A549 (cell line): Measurements from ENCODE around the gene C2orf68. TPM values are rescaled to one million over a fixed set of nuclear protein-coding genes. Genes with fewer than 3 reads are reported as not detected.
A peak's percentile ranks its signal among the peaks of the same experiment; 100 is the strongest.

Source experiments
- ATAC-seq, 2 experiments: fragments of 200-7000 bp in 1 of 2; fragments of >200 bp in 1 of 2; cut with Nextera tagmentation in 1 of 2; cut with Tn5 transposase in 1 of 2; 3 replicates each; pipeline versions ENCODE4 v1.8.0 to v1.9.1; 2018 to 2020; ENCODE audit warnings: mild to moderate bottlenecking in 1 of 2, moderate library complexity in 1 of 2
- CTCF ChIA-PET: fragments of 300-600 bp; sonication (Branson Sonifier 250); formaldehyde crosslinking; extraction: SDS; loops from one replicate; lab custom pipeline; 2021; ENCODE audit warnings: antibody characterized with exemption, inconsistent platforms; lab: Yijun Ruan, JAX
- POLR2A ChIA-PET: fragments of 350-600 bp; formaldehyde crosslinking; extraction: SDS; loops from one replicate; lab custom pipeline; 2021; ENCODE audit warnings: antibody characterized with exemption, inconsistent platforms; lab: Yijun Ruan, JAX
- DNase-seq, 2 experiments: peaks; one replicate each; pipeline versions ENCODE4 v3.0.0 to v3.0.0-alpha.2; 2011 to 2016; ENCODE audit warnings: low read depth in 1 of 2, low spot score in 1 of 2
- FAIRE-seq: peaks from 2 replicates; lab custom pipeline; 2011; peaks lifted over from hg19 to GRCh38; lab: Jason Lieb, UNC
- H3K27ac ChIP-seq, 2 experiments: fragments of >200 bp; sonication (Bioruptor Twin); formaldehyde crosslinking; 3 replicates each; pipeline ENCODE4 v1.5.1; 2016 to 2017
- H3K4me1 ChIP-seq: fragments of >200 bp; sonication (Bioruptor Twin); formaldehyde crosslinking; 3 replicates; pipeline ENCODE4 v1.6.1; 2016
- H3K4me2 ChIP-seq: fragments of >200 bp; sonication (Bioruptor Twin); formaldehyde crosslinking; 3 replicates; pipeline ENCODE4 v1.6.1; 2016
- H3K4me3 ChIP-seq: fragments of >200 bp; sonication (Bioruptor Twin); formaldehyde crosslinking; 3 replicates; pipeline ENCODE4 v1.5.1; 2016
- H3K9me3 ChIP-seq: fragments of >200 bp; sonication (Bioruptor Twin); formaldehyde crosslinking; 3 replicates; pipeline ENCODE4 v1.6.1; 2016
- CEBPB ChIP-seq, 2 experiments: fragments of >200 bp in 1 of 2; sonication (Bioruptor Twin) in 1 of 2; formaldehyde crosslinking in 1 of 2; IDR thresholded peaks; 2 replicates each; pipeline ENCODE4 v1.6.1; 2012 to 2016
- CHD2 ChIP-seq: fragments of 150-350 bp; IDR thresholded peaks from 2 replicates; pipeline ENCODE4 v1.6.1; 2014; ENCODE audit warnings: low read length; ENCODE audit not compliant: partially characterized antibody
- FOSL2 ChIP-seq, 2 experiments: fragments of 450-650 bp in 1 of 2; fragments of >200 bp in 1 of 2; sonication (Bioruptor Twin) in 1 of 2; formaldehyde crosslinking; IDR thresholded peaks; 2 replicates each; pipeline versions ENCODE4 v1.5.0 to v1.6.1; 2016 to 2020; ENCODE audit warnings: mild to moderate bottlenecking in 1 of 2, moderate library complexity in 1 of 2
- FOXS1 ChIP-seq: fragments of 250-450 bp; sonication (Bioruptor Pico); IDR thresholded peaks from 2 replicates; pipeline ENCODE4 v1.5.0; 2020; ENCODE audit warnings: mild to moderate bottlenecking, moderate library complexity
- GATA3 ChIP-seq: IDR thresholded peaks from 2 replicates; pipeline ENCODE4 v1.6.1; 2012; ENCODE audit warnings: borderline replicate concordance
- HEYL ChIP-seq: fragments of 250-450 bp; sonication (Bioruptor Pico); IDR thresholded peaks from 2 replicates; pipeline ENCODE4 v1.8.0; 2021; ENCODE audit warnings: mild to moderate bottlenecking, moderate library complexity
- HOXB13 ChIP-seq: fragments of 250-450 bp; sonication (Bioruptor Pico); IDR thresholded peaks from 2 replicates; pipeline ENCODE4 v1.5.0; 2020; ENCODE audit warnings: low read depth, mild to moderate bottlenecking, moderate library complexity
- KDM1A ChIP-seq: fragments of 200-600 bp; sonication (generic); IDR thresholded peaks from 2 replicates; pipeline ENCODE4 v1.6.1; 2016; ENCODE audit warnings: low read depth, mild to moderate bottlenecking
- KDM5A ChIP-seq: fragments of 200-600 bp; sonication (generic); IDR thresholded peaks from 2 replicates; pipeline ENCODE4 v1.6.1; 2016; ENCODE audit warnings: antibody characterized with exemption, mild to moderate bottlenecking
- MYC ChIP-seq: IDR thresholded peaks from 2 replicates; pipeline ENCODE4 v1.6.1; 2012; ENCODE audit warnings: mild to moderate bottlenecking, inconsistent platforms, low read length, improper control_type of control experiment, borderline replicate concordance
- NFE2L2 ChIP-seq: fragments of 150-350 bp; conservative IDR thresholded peaks from 2 replicates; pipeline ENCODE4 v1.6.1; 2014; ENCODE audit warnings: low read length
- NR3C1 ChIP-seq: fragments of >200 bp; sonication (Bioruptor Twin); formaldehyde crosslinking; IDR thresholded peaks from 3 replicates; pipeline ENCODE4 v1.6.1; 2017
- RARB ChIP-seq: fragments of 250-450 bp; sonication (Bioruptor Pico); IDR thresholded peaks from 2 replicates; pipeline ENCODE4 v1.8.0; 2021; ENCODE audit warnings: mild to moderate bottlenecking, moderate library complexity
- SREBF2 ChIP-seq: fragments of 450-650 bp; IDR thresholded peaks from 2 replicates; pipeline ENCODE4 v1.6.1; 2014; ENCODE audit warnings: mild to moderate bottlenecking, moderate library complexity
- ZC3H11A ChIP-seq: fragments of 450-650 bp; IDR thresholded peaks from 2 replicates; pipeline ENCODE4 v1.6.1; 2014; ENCODE audit warnings: antibody characterized with exemption, mild to moderate bottlenecking
- ZFP36 ChIP-seq: fragments of 450-650 bp; IDR thresholded peaks from 2 replicates; pipeline ENCODE4 v1.6.1; 2014; ENCODE audit warnings: borderline replicate concordance; ENCODE audit not compliant: partially characterized antibody
- WGBS: methylation state at CpG from one replicate; pipeline ENCODE4 v1.1.6; 2017; ENCODE audit errors: missing lambda C conversion rate; 5-methylcytosine and 5-hydroxymethylcytosine counted together
- polyA plus RNA-seq, 4 experiments: library from polyadenylated mRNA; depleted of rRNA in 3 of 4; stranded (reverse); fragments of >200 nt; fragmentation: RNase III in 1 of 4; extraction: RNeasy Plus Mini Kit Qiagen cat#74134 plus additional on column Dnase treatment in 1 of 4; gene quantifications; 2 replicates in 3 of 4; 3 replicates in 1 of 4; pipeline ENCODE4 v1.2.3, GENCODE V29; 2011 to 2017

C2orf68 gene
- polyA plus RNA-seq, 2 of the 4 experiments (the other 2 are of a cell fraction) = 25.9 to 48.3 TPM

- ATAC-seq = 0 out of 6 replicates have a peak, but pooled peaks of 1 of the 2 experiments have one; percentile 6
- DNase-seq = no peak
Measured at GRCh38 chr2:85585781-85586105, 26.1 kb downstream of the C2orf68 start.

GRCh38 chr2:85584857-85585780 lies 26.7 kb downstream of the C2orf68 start:
- CTCF ChIA-PET = interaction anchor here (0.6 to 1.3 kb wide), 6 partner anchors 9 to 96 kb away, joined by 3 to 5 read pairs (median 3); no protein-coding TSS in a partner anchor
- Histone ChIP-seq H3K4me1 (peaks cover 19% of the 10 kb centered on the region), H3K4me3 (no peak overlapping the region)

More at GRCh38 chr2:85585781-85586105, 26.1 kb downstream of the C2orf68 start:
- no peak for TF ChIP-seq ZC3H11A
- TF ChIP-seq FOSL2 (IDR thresholded peaks at IDR 0.05) = no peak
- TF ChIP-seq FOSL2 (CRISPR knock-in tag; IDR thresholded peaks at IDR 0.05) = peak; percentile 75
- POLR2A ChIA-PET = interaction anchor here (1.2 kb wide), 1 partner anchor 10 kb away, joined by 8 read pairs; the partner anchor contains the start of gene RNF181
- peak overlapping the region; percentile 68 to 83 for H3K27ac ChIP-seq
- CTCF ChIA-PET = interaction anchor here (0.6 to 1.3 kb wide), 5 partner anchors 8 to 96 kb away, joined by 3 to 5 read pairs (median 3); no protein-coding TSS in a partner anchor
- H3K9me3 ChIP-seq = no peaks in the 10 kb centered on the region
- peak overlapping the region; percentile 44 for H3K4me2 ChIP-seq
- FAIRE-seq = no peak
- H3K4me1 ChIP-seq = peaks cover 19% of the 10 kb centered on the region
- no peak overlapping the region for H3K4me3 ChIP-seq
- whole genome bisulfite sequencing = 93% methylated on average over 1 of the region's 1 CpG

GRCh38 chr2:85584354-85584856 lies 27.5 kb downstream of the C2orf68 start, which contains the start of gene VAMP5:
TSS of gene VAMP5 (plus strand) at chr2:85584431. CDS start at chr2:85584491, 60 bp downstream.
- no peaks in the 10 kb centered on the region for H3K9me3 ChIP-seq
- 95% methylated on average over 49 of the region's 52 CpGs for WGBS
- CTCF ChIA-PET = interaction anchor here (0.6 to 1.0 kb wide), 2 partner anchors 9 to 23 kb away, joined by 3 read pairs; no protein-coding TSS in a partner anchor
- no peak for TF ChIP-seq MYC
- no peak for TF ChIP-seq RARB (CRISPR knock-in tag)
- no peak for TF ChIP-seq NFE2L2
- no peak for TF ChIP-seq NR3C1
- TF ChIP-seq CHD2 = no peak
- no peak for TF ChIP-seq ZFP36
- TF ChIP-seq KDM5A = no peak
- TF ChIP-seq KDM1A = no peak
- no peak for TF ChIP-seq HEYL (CRISPR knock-in tag)
- no peak; a peak in 1 of 6 replicates for ATAC-seq
- peak within 1 kb of the TSS; percentile 68 to 83 for H3K27ac ChIP-seq
- H3K4me3 ChIP-seq = no peak within 1 kb of the TSS
- POLR2A ChIA-PET = interaction anchor here (1.6 kb wide), 1 partner anchor 11 kb away, joined by 5 read pairs; the partner anchor contains the start of gene RNF181
- peaks cover 19% of the 10 kb centered on the region for H3K4me1 ChIP-seq
- H3K4me2 ChIP-seq = peak within 1 kb of the TSS; percentile 44
- no peak for DNase-seq
- no peak for FAIRE-seq

More at GRCh38 chr2:85584857-85585780, 26.7 kb downstream of the C2orf68 start:
- POLR2A ChIA-PET = interaction anchor here (1.2 to 1.6 kb wide), 2 partner anchors 10 kb away, joined by 5 to 8 read pairs; partner anchors contain the start of gene RNF181
- no peak for FAIRE-seq
- peak; percentile 62 to 72 for DNase-seq
- TF ChIP-seq HOXB13 (CRISPR knock-in tag) = no peak
- TF ChIP-seq GATA3 = peak; percentile 33; the same call in 1 of the 2 replicates
- peak; percentile 45; the same call in 1 of the 2 replicates for TF ChIP-seq FOSL2 (IDR thresholded peaks at IDR 0.05)
- peak; percentile 58 for TF ChIP-seq FOSL2 (CRISPR knock-in tag; IDR thresholded peaks at IDR 0.05)
- no peak for TF ChIP-seq SREBF2
- peak; percentile 79 to 83 for ATAC-seq
- WGBS = 83% methylated on average over 9 of the region's 9 CpGs
- peak overlapping the region; percentile 44 for H3K4me2 ChIP-seq
- H3K9me3 ChIP-seq = no peaks in the 10 kb centered on the region
- H3K27ac ChIP-seq = peak overlapping the region; percentile 68 to 83

GRCh38 chr2:85583667-85584353 lies 28.1 kb downstream of the C2orf68 start:
- 90% methylated on average over 16 of the region's 16 CpGs for WGBS
- Histone ChIP-seq H3K4me2 (no peak overlapping the region), H3K9me3 (no peaks in the 10 kb centered on the region), H3K4me3 (no peak overlapping the region), H3K4me1 (peaks cover 19% of the 10 kb centered on the region), H3K27ac (peak overlapping the region in 1 of 2 experiments; percentile 83; a peak in 2 of 6 replicates)
- ChIA-PET POLR2A (interaction anchor here (0.9 to 1.6 kb wide), 2 partner anchors 11 to 21 kb away, joined by 3 to 5 read pairs; partner anchors contain the start of gene RNF181), CTCF (interaction anchor here (0.6 to 1.3 kb wide), 5 partner anchors 22 to 230 kb away, joined by 3 read pairs; no protein-coding TSS in a partner anchor)
- no peak for TF ChIP-seq FOXS1
- TF ChIP-seq CEBPB (IDR thresholded peaks at IDR 0.05) = peak in 1 of 2 experiments; percentile 26; a peak in 2 of 4 replicates
- no peak for DNase-seq
- no peak for ATAC-seq
- FAIRE-seq = no peak
